ENCODE measurements around the gene MCC.
"Not testable (repeated sequence)": the region's sequence is repeated elsewhere in the genome, so short reads cannot be mapped to it uniquely, and the experiment has no call there.

The MCC gene

DNA sequence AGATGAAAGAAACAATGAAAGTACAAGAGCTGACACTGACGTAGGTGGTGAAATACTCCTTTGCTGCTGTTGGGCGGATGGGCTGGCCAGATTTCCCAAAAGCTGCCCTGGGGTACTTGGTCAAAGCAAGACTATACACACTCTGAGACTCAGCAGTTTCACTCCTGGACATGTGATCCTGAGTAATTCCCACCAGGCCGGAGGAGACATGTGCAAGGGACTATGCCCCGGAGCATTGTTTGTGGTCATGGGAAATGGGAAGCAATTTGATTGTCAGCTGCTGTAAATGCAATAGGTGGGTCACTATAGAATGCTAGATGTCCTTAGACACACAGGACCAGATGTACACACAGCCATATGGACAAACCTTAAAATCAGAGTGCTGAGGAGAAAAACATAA, 395.6 kb downstream of the MCC start:
- no peak for DNase-seq

- DNase-seq: no peak
These were observed 396.6 kb downstream of the MCC start for GRCh38 chr5:113091622-113092021.

GRCh38 chr5:113090336-113091106, 397.7 kb downstream of the MCC start:
- DNase-seq: no peak

- DNase-seq: no peak
These were observed 398.5 kb downstream of the MCC start for GRCh38 chr5:113089653-113090335.

GRCh38 chr5:113087976-113088514, 400.2 kb downstream of the MCC start:
- DNase-seq: no peak

DNA sequence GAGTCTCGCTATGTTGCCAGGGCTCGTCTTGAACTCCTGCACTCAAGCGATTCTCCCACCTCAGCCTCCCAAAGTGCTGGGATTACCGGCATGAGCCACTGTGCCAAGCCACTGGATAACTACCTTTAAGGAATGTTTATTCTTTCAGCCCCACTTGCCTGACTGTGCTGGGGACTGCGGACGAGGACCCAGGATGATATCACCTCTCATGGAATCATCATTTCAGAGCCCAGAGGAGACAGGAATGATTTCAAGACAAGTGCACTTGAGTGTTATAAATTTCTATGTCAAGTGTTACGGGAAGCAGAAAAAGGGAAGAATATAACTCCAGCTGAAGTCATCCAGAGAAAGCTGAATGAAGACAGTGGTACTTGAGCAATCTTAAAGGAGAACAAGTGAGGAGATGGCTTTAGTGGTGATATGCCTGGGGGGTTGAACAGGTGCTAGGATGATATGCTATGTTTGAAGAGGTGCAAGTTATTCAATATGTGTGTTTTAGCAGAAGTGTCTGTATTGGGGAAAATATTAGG, 402.3 kb downstream of the MCC start:
- DNase-seq: no peak

DNA sequence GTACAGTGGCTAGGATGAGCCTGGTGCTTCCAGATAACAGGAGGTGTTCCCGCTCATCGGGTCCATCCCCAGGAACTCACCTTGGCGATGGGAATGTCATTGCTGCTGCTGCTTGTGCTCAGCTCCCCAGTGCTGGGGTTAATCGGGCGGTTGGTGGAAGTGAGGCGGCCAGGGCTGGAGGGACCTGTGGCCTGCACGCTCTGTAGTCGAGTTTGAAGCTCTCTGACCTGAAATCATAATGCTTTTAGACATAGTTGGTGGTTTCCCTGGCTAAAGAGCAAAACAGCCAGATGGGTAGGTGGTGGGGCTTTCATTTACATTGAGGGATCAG, 403.2 kb downstream of the MCC start:
- DNase-seq: no peak

- DNase-seq: no peak
These were observed 403.7 kb downstream of the MCC start for GRCh38 chr5:113084402-113085083.

GRCh38 chr5:113083481-113083880, 404.8 kb downstream of the MCC start:
- no peak for DNase-seq

DNA sequence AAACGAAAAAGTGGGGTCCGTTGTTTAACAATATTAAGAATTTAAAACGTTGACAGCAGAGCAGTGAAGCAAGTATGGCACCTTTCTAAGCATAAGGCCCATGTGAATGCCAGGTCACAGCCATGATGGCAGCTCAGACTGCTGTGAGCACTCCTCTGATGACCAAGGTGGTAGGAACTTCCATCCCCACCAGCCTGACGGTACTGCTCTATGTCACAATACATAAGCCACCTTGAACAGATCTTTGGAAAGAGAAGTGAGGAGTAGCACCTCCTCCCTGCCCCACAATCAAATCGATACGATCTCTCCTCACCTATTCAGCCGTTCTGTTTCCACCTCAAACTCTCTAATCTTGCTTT, 405.7 kb downstream of the MCC start:
- DNase-seq: no peak

DNA sequence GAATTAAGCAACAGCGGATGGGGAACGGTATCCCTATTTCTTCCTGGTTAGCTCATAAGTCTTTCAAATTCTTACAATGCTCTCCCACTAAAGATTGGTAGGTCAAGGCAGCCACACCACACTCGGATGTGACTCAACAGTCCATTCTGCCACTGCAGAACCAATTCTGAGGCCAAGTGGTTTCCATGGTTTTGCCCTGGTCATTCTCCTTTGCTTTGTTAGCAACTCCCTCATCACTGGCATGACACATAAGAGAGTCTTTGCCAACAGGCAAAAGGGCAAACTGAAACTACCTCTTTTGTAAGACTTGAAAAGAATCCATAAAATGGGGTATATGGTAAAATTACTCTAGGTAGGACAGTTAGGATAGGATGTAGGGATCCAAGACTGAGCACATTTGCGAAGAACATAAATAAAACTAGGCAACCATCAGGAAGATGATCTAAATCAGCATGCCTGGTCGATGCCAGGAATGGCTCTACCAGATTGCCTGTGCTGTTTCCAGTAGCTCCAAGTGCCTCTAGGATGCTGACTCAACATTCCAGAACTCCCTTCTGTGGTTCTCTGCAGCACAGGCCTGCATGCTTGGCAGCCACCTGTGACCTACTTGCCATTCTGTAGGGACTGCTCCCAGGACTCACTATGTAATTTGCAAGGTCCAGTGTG, 406.2 kb downstream of the MCC start:
- no peak for DNase-seq

- DNase-seq: no peak
These were observed 407.0 kb downstream of the MCC start for GRCh38 chr5:113081091-113081839.

DNA sequence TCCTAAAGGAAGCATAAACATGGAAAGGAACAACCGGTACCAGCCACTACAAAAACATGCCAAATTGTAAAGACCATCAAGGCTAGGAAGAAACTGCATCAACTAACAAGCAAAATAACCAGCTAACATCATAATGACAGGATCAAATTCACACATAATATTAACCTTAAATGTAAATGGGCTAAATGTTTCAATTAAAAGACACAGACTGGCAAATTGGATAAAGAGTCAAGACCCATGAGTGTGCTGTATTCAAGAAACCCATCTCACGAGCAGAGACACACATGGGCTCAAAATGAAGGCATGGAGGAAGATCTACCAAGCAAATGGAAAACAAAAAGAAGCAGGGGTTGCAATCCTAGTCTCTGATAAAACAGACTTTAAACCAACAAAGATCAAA, 411.6 kb downstream of the MCC start:
- not testable (repeated sequence) for DNase-seq

- no peak for DNase-seq
These were observed 413.2 kb downstream of the MCC start for GRCh38 chr5:113075019-113075418.

DNA sequence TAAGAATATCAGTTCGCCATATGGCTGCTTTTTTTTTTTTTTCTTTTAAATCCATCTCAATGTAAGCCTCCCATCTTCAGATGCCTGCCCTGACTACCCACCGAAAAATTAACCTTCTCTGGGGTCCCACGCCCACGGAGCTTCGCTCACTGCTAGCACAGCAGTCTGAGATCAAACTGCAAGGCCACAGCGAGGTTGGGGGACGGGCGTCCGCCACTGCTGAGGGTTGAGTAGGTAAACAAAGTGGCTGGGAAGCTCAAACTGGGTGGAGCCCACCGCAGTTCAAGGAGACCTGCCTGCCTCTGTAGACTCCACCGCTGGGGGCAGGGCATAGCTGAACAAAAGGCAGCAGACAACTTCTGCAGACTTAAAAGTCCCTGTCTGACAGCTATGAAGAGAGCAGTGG, 414.6 kb downstream of the MCC start:
- not testable (repeated sequence) for DNase-seq

- DNase-seq: no peak
These were observed 416.9 kb downstream of the MCC start for GRCh38 chr5:113071401-113071800.

DNA sequence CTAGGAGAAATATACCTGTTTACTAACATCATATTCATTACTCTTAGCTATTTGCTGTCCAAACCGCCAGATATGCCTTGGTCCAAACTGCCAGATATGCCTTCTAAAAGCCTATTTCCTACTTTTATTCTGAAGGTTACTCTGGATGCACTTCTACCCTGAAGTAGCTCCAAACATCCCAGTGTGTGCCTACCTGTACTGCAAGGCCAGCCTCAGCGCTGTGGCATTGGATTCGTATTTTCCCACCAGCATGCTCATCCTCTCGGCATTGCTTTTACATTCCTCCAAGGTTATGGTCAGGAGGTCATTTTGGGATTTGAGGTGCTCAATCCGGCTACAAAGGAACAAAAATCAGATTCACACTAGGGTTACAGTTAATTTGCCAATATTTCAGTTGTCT, 417.4 kb downstream of the MCC start:
- DNase-seq: no peak

DNA sequence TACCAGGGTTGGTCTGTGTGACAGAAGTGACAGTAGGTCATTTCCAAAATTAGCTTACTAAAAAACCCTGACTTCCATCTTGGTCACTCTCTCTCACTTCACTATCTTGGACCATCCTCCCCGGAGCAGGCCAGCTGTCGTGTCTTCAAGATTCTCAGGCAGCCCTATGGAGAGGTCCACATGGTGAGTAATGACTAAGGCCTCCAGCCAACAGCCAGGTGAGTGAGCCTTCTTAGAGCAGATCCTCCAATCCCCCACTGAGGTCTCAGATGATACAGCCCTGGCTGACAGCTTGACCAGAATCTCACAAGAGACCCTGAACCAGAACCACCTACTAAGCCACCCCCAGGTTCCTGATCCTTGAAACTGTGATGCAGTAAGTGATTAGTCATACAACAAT, 419.7 kb downstream of the MCC start:
- DNase-seq: no peak

GRCh38 chr5:113067635-113068344, 420.5 kb downstream of the MCC start:
- DNase-seq: no peak

DNA sequence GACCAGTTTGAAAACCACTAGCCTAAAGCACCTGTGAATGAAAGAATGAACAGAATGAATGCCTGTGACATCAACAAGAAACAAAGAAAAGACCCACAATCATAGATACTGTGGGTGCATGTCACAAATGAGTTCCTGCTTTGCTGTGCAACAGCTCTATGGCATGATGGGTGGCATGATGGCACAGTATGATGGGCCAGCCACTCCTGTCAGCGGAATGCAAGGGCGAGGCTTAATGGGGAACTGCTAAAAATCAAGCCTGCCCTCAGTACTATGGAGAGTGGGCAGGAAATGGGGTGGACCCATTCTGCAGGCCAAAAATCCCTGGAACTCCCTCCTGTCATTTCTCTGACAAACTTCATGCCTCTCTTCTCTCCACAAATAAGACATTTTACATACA, 422.6 kb downstream of the MCC start:
- DNase-seq: no peak

- no peak for DNase-seq
These were observed 423.4 kb downstream of the MCC start for GRCh38 chr5:113064806-113065205.

DNA sequence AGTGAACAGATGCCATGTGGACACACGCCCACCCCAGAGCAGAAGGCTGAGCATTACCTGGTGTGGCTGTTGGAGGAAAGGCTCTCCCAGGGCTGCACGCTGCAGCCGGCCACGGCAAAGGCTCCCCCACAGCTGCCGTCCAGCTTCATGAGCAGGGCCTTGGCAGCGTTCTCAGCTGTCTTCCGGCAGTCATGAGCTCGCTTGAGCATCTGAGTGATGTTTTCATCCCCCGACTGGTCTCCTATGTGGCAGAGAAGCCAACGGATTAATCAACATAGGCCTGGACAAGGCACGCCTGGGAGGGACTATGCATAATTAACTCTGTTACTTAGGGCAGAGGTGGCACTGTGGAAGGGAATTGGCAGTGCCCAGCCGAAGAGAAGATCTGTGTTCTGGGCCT, 424.3 kb downstream of the MCC start:
- DNase-seq: no peak

All from activated CD8-positive, alpha-beta memory T cell treated with anti-CD3 and anti-CD28 coated beads, Interleukin-2, amount 50 U/mL, for 48 hours (primary cell).